ENCODE measurements around the gene JHY. TPM values are rescaled to one million over a fixed set of nuclear protein-coding genes. Genes with fewer than 3 reads are reported as not detected.
A peak's percentile ranks its signal among the peaks of the same experiment; 100 is the strongest.

JHY gene
- total RNA-seq, 1 donor from 2014 or later: 7.4 TPM

DNA sequence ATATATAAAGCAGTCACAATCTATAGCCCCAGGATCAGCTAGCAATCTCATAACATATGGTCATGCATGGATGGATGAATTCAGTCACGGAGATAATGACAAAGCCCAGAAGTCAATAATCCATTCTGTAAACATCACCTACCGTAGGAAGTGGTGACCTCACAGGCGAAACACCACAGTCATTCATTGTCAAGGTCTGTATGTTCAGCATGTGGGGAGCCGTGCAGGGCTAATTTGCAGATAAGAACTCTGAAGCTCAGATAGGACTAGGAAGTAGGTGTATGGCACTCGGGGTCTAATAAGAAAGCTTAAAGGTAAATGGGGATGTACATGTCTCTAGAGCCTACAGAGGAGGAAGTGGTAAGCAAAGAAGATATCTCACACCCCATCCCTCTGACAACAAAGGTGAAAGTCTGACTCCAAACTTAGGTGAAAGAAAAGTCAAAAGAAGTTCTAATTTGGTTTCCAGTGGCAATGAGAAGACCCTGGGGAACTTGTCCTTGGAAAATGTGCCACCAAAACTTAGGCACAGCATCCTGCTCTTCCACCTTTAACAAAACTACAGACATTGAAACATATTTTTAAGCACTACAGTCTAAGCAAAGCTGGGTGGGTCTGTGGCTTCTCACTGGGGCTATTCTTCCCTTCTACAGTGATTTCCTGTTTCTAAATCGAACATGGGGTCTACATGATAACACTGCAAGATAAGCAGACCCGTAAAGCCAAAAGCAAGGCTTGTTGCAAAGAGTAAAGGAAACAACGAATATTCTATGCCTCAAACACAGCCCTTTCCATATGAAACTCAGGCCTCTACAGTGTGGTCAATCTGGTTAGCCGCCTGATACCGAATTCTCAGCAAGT, 39.0 kb upstream of the JHY start:
- no peak overlapping the region for H3K4me3 Mint-ChIP-seq (ENCODE audit: unreplicated experiment)
- no peaks in the 10 kb centered on the region for H3K36me3 Mint-ChIP-seq (ENCODE audit: low read depth)
- H3K27me3 Mint-ChIP-seq (ENCODE audit: low read depth): no peaks in the 10 kb centered on the region
- peaks cover 3% of the 10 kb centered on the region for H3K9me3 Mint-ChIP-seq (ENCODE audit: low read depth)
- DNase-seq (ENCODE audit: low spot score): no peak
- no peaks in the 10 kb centered on the region for H3K4me1 Mint-ChIP-seq (ENCODE audit: low read depth)
- H3K27ac Mint-ChIP-seq (ENCODE audit: unreplicated experiment): no peak overlapping the region
- TF ChIP-seq, protein P1, sequence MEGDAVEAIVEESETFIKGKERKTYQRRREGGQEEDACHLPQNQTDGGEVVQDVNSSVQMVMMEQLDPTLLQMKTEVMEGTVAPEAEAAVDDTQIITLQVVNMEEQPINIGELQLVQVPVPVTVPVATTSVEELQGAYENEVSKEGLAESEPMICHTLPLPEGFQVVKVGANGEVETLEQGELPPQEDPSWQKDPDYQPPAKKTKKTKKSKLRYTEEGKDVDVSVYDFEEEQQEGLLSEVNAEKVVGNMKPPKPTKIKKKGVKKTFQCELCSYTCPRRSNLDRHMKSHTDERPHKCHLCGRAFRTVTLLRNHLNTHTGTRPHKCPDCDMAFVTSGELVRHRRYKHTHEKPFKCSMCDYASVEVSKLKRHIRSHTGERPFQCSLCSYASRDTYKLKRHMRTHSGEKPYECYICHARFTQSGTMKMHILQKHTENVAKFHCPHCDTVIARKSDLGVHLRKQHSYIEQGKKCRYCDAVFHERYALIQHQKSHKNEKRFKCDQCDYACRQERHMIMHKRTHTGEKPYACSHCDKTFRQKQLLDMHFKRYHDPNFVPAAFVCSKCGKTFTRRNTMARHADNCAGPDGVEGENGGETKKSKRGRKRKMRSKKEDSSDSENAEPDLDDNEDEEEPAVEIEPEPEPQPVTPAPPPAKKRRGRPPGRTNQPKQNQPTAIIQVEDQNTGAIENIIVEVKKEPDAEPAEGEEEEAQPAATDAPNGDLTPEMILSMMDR (IDR thresholded peaks at IDR 0.05): no peak

DNA sequence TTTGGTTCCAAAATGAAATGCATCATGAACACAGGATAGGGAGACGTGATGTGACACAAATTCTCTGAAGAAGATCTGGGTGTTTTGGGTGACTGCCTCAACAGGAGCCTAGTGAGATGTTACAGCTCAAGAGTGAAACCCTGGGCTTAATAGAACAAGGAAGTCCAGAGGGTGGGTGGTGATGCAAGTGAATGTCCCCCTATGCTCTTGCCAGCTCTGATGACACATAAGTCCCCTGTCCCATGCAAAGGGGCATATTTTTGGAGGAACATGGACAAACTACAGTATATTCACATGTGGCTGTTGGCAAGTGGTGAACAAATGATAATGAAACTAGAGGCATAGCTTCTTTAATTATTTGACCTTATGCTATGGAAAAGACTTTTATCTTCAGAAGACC, 35.1 kb upstream of the JHY start:
- DNase-seq (ENCODE audit: low spot score): no peak
- no peak overlapping the region for H3K4me3 Mint-ChIP-seq (ENCODE audit: unreplicated experiment)
- no peak overlapping the region for H3K27ac Mint-ChIP-seq (ENCODE audit: unreplicated experiment)
- no peaks in the 10 kb centered on the region for H3K27me3 Mint-ChIP-seq (ENCODE audit: low read depth)
- TF ChIP-seq, protein P1 (IDR thresholded peaks at IDR 0.05): no peak
- no peaks in the 10 kb centered on the region for H3K36me3 Mint-ChIP-seq (ENCODE audit: low read depth)
- no peaks in the 10 kb centered on the region for H3K9me3 Mint-ChIP-seq (ENCODE audit: low read depth)
- peaks cover 13% of the 10 kb centered on the region for H3K4me1 Mint-ChIP-seq (ENCODE audit: low read depth)

DNA sequence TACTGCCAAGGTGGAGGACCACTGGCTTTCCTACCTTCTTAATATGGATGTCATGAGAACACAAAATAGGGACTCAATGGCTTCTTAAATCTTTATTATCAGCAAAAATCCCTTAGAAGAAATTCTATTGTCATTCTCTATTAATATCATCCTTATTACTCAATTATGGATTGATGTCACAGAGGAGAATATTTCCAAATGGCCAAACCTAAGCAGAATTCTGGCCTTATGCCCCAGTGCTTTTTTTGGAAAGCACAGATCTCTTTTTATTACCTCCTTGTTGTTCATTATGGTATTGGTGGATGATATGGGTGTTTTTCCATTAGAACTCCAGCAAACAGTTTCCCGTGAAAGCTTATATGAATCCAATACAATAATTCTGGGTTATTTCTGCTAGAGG, 34.4 kb upstream of the JHY start:
- Mint-ChIP-seq H3K36me3 (ENCODE audit: low read depth) (no peaks in the 10 kb centered on the region), H3K27me3 (ENCODE audit: low read depth) (no peaks in the 10 kb centered on the region), H3K27ac (ENCODE audit: unreplicated experiment) (no peak overlapping the region), H3K4me3 (ENCODE audit: unreplicated experiment) (no peak overlapping the region), H3K9me3 (ENCODE audit: low read depth) (no peaks in the 10 kb centered on the region), H3K4me1 (ENCODE audit: low read depth) (peaks cover 17% of the 10 kb centered on the region)
- no peak for DNase-seq (ENCODE audit: low spot score)
- TF ChIP-seq, protein P1 (IDR thresholded peaks at IDR 0.05): no peak

DNA sequence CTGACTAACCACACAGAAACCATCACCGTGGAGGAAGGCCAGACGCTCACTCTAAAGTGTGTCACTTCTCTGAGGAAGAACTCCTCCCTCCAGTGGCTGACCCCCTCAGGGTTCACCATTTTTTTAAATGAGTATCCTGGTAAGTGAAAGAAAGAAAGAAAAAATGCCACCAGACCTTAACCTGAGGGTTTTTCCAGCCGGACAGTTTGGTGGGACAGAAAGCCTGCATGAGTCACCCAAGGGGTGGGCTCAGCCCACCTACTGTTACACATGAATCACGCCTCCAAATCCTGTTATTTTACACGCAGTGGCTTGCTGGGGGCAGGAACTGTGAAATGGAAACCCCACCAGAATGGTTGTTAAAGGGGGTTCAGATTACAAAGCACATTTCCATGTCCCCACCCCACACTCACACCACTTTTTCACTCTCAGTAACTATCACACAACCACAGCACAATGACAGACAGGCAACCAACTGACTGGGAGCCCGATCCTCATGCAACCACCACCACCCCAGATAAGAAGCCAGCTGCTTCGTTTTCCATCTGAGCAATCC, 32.4 kb upstream of the JHY start:
- peak overlapping the region; percentile 1 for H3K4me3 Mint-ChIP-seq (ENCODE audit: unreplicated experiment)
- DNase-seq (ENCODE audit: low spot score): no peak
- H3K4me1 Mint-ChIP-seq (ENCODE audit: low read depth): peaks cover 19% of the 10 kb centered on the region
- peak overlapping the region; percentile 67 for H3K27ac Mint-ChIP-seq (ENCODE audit: unreplicated experiment)
- H3K27me3 Mint-ChIP-seq (ENCODE audit: low read depth): no peaks in the 10 kb centered on the region
- no peaks in the 10 kb centered on the region for H3K36me3 Mint-ChIP-seq (ENCODE audit: low read depth)
- H3K9me3 Mint-ChIP-seq (ENCODE audit: low read depth): no peaks in the 10 kb centered on the region
- TF ChIP-seq, protein P1 (IDR thresholded peaks at IDR 0.05): peak; percentile 51

DNA sequence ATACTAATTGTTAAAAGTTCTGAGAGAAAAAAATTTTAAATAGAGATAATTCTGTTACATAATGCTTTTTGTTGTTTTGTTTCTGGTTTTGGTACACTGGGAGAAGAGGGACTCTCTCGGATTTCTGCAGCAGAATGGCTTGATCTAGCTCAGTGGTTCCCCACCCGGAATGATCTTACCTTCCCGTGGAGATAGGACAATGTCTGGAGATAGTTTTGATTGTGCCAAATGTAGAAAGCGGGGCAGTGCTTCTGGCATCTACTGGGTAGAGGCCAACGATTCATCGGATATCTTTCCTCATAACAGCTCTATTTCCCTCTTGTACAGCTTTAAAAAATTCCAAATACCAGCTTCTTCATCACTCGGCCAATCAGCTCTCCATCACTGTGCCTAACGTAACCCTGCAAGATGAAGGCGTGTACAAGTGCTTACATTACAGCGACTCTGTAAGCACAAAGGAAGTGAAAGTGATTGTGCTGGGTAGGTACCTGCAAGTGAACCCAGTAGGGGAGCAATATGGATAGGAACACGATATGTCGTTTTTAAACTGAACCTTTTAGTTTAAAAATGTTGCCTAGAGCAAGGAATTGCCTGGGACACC, 31.1 kb upstream of the JHY start:
- Mint-ChIP-seq H3K27me3 (ENCODE audit: low read depth) (no peaks in the 10 kb centered on the region), H3K4me3 (ENCODE audit: unreplicated experiment) (no peak overlapping the region), H3K36me3 (ENCODE audit: low read depth) (no peaks in the 10 kb centered on the region), H3K27ac (ENCODE audit: unreplicated experiment) (no peak overlapping the region), H3K9me3 (ENCODE audit: low read depth) (no peaks in the 10 kb centered on the region), H3K4me1 (ENCODE audit: low read depth) (peaks cover 26% of the 10 kb centered on the region)
- TF ChIP-seq, protein P1 (IDR thresholded peaks at IDR 0.05): no peak
- DNase-seq (ENCODE audit: low spot score): no peak

Measured in chondrocyte (in vitro differentiated cells).